ENCODE data around the gene RAPGEF6. TPM values are rescaled to one million over a fixed set of nuclear protein-coding genes. Genes with fewer than 3 reads are reported as not detected.
"Not testable (repeated sequence)": the region's sequence is repeated elsewhere in the genome, so short reads cannot be mapped to it uniquely, and the experiment has no call there.

RAPGEF6 gene
- total RNA-seq, 1 donor from 2014 or later, result 66.5 TPM

GRCh38 chr5:131384616-131385214, 250.3 kb downstream of the RAPGEF6 start:
- DNase-seq, result no peak

GRCh38 chr5:131384173-131384572, 250.9 kb downstream of the RAPGEF6 start:
- DNase-seq, result no peak

- no peak for DNase-seq
These were observed 252.3 kb downstream of the RAPGEF6 start for GRCh38 chr5:131382407-131383395.

- no peak for DNase-seq
These were observed 253.3 kb downstream of the RAPGEF6 start for GRCh38 chr5:131381777-131382176.

GRCh38 chr5:131381021-131381420, 254.0 kb downstream of the RAPGEF6 start:
- no peak for DNase-seq

DNA sequence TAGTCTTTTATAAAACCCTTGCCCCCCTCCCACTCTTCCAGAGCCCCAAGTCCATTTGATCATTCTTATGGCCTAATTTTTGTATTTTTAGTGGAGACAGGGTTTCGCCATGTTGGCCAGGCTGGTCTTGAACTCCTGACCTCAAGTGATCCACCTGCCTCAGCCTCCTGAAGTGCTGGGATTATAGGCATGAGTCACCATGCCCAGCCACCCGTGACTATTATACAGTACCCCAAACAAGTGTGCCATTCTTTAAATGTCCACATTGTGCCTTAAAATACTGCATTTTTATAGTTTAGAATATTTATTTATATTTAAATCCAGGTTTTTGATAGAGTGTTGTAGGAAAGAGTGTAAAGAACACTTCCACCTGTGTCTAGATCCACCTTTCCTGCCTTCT, 254.8 kb downstream of the RAPGEF6 start:
- DNase-seq, result not testable (repeated sequence)

DNA sequence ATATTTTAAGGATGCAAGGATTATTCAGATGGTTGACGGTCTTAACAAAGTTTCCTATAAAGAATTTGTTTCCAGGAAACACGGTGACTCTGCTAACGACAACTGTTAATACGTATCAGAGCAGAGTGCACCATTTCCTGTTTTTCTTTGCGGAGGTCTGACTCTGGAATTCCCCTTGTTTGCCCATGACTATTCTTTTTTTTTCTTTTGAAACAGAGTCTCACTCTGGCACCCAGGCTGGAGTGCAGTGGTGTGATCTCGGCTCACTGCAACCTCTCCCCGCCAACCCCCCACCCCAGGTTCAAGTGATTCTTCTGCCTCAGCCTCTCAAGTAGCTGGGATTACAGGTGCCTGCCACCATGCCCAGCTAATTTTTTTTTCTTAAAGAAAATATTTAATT, 255.3 kb downstream of the RAPGEF6 start:
- peak; percentile 17 for DNase-seq

GRCh38 chr5:131378721-131379541, 256.1 kb downstream of the RAPGEF6 start:
- no peak for DNase-seq

DNA sequence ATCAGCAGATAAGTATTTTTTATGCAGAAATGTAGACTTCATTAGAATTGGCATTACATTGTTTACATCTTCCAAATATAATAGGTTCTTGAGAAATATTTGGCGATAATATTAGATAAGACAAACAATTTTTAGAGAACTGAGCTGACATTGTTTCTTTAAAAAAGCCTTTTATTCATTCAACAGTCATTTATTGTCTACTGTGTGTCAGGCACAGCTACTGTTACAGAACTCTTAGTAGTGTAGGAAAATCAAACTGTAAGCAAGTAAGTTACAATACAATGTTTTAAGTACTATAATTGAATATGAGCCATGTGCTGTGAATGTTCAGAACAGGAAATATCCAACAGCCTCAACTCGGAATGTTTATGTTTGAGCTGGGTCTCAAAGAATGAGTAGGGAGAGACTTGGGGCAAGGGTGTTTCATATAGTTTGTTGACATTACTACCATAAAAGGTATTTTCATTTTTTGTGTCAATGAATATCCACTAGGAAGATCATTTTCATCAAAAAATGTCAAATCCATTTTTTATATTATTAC, 257.2 kb downstream of the RAPGEF6 start:
- no peak for DNase-seq

DNA sequence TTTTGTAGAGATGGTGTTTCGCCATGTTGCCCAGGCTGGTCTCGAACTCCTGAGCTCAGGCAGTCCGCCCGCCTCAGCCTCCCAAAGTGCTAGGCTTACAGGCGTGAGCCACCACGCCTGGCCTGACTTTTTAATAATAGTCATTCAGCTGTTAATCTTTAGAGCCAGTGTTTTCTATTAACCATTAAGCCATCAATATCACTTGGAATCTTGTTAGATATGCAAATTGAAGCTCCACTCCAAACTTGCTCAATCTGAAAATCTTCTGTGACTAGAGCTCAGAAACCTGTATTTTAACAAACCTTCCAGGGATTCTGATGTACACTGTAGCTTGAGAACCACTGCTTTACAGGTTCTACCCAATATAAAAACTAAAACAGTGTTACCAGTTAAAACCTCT, 257.7 kb downstream of the RAPGEF6 start:
- DNase-seq, result no peak

DNA sequence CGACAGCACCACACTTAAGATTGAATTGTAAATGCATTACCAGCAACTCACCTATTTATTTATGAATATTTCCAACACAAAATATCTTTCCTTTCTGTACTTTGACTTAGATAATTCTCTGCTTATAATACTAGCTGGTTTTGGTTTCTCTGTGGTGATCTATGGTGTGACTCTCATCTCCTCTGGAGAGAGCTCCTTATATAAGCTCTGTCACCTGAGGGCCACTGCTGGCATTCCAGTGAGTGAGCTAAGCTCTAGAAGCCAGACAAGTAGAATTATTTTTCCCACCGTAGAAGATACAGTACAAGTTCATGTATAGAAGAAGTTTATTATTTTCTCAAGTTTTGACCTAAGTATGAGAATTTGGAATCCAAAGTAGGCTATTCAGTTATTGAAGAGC, 259.7 kb downstream of the RAPGEF6 start:
- DNase-seq, result no peak

Small RNAs within 50 kb of the gene (small RNA-seq; reads per million reads assigned to genes)
- gene RF02271 (ENCODE audit: low replicate concordance), result not detected

Other genes with a start within 250 kb of the RAPGEF6 start
- gene FNIP1, start 161.8 kb upstream of the RAPGEF6 start, total RNA-seq, result 74.8 TPM

All from tongue (tissue), 3 donors.